Measurements from ENCODE around the gene FKBP6.

DNA sequence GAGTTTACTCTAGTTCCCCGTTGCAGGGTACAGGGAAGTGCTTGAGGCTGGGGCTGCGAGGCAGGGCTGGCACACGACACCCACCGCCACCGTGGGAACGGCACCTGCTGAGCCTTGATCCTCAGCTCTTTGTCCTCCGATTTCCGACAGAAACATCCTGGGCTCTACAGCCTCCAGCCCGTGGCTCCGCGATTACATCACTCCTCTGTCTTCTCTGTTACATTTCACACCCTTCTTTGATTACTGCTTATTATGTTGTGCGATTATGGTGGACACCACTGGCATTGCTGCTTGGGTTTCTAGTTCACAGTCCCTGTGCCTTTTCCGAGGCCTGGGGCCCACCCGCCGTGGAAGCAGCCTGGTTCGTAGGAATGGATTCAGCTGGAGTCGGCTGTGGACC is 26.9 kb downstream of the FKBP6 start:
- TF ChIP-seq, protein P1, sequence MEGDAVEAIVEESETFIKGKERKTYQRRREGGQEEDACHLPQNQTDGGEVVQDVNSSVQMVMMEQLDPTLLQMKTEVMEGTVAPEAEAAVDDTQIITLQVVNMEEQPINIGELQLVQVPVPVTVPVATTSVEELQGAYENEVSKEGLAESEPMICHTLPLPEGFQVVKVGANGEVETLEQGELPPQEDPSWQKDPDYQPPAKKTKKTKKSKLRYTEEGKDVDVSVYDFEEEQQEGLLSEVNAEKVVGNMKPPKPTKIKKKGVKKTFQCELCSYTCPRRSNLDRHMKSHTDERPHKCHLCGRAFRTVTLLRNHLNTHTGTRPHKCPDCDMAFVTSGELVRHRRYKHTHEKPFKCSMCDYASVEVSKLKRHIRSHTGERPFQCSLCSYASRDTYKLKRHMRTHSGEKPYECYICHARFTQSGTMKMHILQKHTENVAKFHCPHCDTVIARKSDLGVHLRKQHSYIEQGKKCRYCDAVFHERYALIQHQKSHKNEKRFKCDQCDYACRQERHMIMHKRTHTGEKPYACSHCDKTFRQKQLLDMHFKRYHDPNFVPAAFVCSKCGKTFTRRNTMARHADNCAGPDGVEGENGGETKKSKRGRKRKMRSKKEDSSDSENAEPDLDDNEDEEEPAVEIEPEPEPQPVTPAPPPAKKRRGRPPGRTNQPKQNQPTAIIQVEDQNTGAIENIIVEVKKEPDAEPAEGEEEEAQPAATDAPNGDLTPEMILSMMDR (conservative IDR thresholded peaks at IDR 0.05 in 1 of 2, IDR thresholded peaks at IDR 0.05 in 1 of 2; ENCODE audit: extremely low read depth in 1 of 2, insufficient read depth in 1 of 2, low read depth in 1 of 2, low read length in 2 of 2): no peak
- TF ChIP-seq EZH2 (IDR thresholded peaks at IDR 0.05; ENCODE audit: borderline replicate concordance, low read length): no peak

Measured in mammary epithelial cell (primary cell).